Umbilical cord (tissue), 2 donors: ENCODE measurements around the gene P4HA1. TPM values are rescaled to one million over a fixed set of nuclear protein-coding genes. Genes with fewer than 3 reads are reported as not detected.

Source experiments
- DNase-seq: peaks from one replicate; pipeline ENCODE4 v3.0.0-alpha.2; 2015; ENCODE audit warnings: low spot score
- total RNA-seq: library from RNA; depleted of rRNA; stranded (reverse); fragments of >200 nt; gene quantifications from one replicate; pipeline ENCODE4 v1.2.3, GENCODE V29; 2014; ENCODE audit warnings: low replicate concordance; ENCODE audit not compliant: insufficient read depth

Gene P4HA1
- total RNA-seq, 1 donor from 2014 or later, result 288 TPM

DNA sequence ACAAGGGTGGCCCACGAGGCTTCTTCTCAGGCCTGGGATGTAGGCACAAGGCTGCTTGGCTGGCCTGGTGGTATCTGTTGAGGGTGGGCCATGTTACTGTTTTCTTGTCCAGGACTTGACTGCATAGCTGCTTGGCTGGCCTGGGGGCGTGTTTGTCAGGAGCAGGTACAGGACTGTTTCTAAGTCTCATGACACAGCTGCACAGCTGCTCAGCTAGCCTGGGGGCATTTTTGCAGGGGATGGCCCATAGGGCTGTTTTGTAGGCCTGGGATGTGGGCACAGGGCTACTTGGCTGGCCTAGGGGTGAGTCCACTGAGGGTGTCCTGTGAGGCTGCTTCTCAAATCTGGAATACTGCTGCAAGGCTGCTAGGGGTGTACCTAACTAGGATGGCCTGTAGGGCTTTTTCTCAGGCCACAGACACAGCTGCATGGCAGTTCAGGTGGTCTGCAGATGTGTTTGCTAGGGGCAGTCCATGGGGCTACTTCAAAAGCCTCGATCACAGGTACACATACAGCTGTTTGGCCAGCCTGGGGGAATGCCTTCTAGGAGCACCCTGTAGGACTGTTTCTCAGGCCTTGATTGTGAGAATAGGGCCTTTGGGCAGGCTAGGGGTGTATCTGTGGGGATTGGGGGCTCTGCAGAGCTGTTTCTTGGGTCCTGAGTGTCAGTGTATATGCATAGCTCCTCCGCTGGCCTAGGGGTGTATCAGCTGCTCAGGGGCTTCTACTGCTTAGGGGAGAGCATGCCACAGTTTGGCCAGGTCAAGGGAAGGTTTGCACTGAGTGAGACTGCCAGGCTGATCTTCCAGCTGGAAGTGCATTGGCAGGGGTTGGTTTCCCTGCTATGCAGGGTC lies 115.4 kb downstream of the P4HA1 start:
- DNase-seq, result no peak

DNA sequence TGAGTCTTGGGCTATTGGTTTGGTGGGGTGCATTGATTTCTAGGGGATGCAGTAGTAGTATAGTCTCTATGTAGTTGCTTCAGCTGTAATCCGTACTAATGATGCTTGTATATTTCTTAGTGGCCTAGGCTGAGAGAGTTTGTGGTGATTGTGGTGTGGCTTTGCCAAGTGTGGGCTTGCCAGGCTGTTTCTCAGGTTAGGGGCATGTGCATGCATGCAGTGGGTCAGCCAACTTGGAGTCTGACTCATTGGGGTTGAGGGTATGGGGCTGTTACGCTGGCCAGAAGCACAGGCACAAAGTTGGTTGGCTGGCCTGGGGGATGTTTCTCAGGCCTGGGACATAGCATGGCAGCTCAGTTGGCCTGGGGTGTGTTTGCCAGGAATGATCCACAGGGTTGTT lies 116.3 kb downstream of the P4HA1 start:
- DNase-seq, result no peak

DNA sequence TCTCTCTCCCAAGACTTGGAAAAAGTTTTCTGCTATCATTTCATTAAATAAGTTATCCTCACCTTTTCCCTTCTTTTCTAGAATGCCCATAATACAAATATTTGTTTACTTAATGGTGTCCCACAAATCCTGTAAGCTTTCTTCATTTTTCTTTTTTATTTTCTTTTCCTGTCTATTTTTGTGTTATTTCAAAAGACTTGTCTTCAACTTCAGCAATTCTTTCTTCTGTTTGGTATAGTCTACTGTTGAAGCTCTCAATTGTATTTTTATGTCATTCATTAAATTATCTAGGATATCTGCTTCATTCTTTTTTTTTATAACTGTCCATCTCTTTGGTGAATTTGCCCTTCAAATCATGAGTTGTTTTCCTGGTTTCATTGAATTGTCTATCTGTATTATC lies 117.0 kb downstream of the P4HA1 start:
- DNase-seq, result no peak

DNA sequence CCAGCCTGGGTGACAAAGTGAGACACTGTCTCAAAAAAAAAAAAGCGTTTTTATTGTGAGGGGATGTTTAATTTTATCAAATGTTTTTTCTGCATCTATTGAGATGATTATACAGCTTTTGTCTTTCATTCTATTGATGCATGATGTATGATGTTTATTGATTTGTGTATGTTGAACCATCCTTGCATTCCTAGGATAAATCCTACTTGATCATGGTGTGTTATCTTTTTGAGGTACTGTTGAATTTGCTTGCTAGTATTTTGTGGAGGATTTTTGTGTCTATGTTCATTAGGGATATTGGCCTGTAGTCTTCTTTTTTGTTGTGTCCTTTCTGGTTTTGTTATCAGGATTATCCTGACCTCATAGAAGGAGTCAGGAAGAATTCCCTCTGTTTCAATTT lies 119.8 kb downstream of the P4HA1 start:
- no peak for DNase-seq

Other genes starting within 250 kb of the P4HA1 start
- not detected for gene OIT3, start 203.1 kb downstream of the P4HA1 start, total RNA-seq
- 0.72 TPM for gene PLA2G12B, start 142.1 kb downstream of the P4HA1 start, total RNA-seq
- 8.4 TPM for gene NUDT13, start 13.6 kb upstream of the P4HA1 start, total RNA-seq
- 26.5 TPM for gene ECD, start 71.1 kb upstream of the P4HA1 start, total RNA-seq
- 24.1 TPM for gene FAM149B1, start 71.3 kb upstream of the P4HA1 start, total RNA-seq
- gene DNAJC9, start 150.4 kb upstream of the P4HA1 start, total RNA-seq, result 23.6 TPM
- 24.3 TPM for gene MRPS16, start 155.8 kb upstream of the P4HA1 start, total RNA-seq